DOHH2 (cell line): ENCODE measurements around the gene IFI44.

Source experiments
- H3F3A ChIP-seq: fragments of 200-600 bp; sonication (generic), shearing (Covaris generic); 2 replicates; pipeline ENCODE4 v1.6.0; 2016; ENCODE audit warnings: antibody characterized with exemption, mild to moderate bottlenecking; ENCODE audit not compliant: control insufficient read depth, insufficient read depth
- H3K27ac ChIP-seq: fragments of 200-600 bp; sonication (generic); 2 replicates; pipeline ENCODE4 v1.5.1; 2014; ENCODE audit warnings: low read depth, mild to moderate bottlenecking, low read length, moderate library complexity
- H3K27me3 ChIP-seq: fragments of 200-600 bp; sonication (generic); 2 replicates; pipeline ENCODE4 v1.6.1; 2014; ENCODE audit warnings: mild to moderate bottlenecking, low read length, mixed read lengths; ENCODE audit not compliant: control insufficient read depth
- H3K36me3 ChIP-seq: fragments of 200-600 bp; sonication (generic); 2 replicates; pipeline ENCODE4 v1.6.1; 2014; ENCODE audit warnings: mild to moderate bottlenecking, low read length, moderate library complexity, mixed read lengths; ENCODE audit not compliant: control insufficient read depth
- H3K4me1 ChIP-seq: fragments of 200-600 bp; sonication (generic); 2 replicates; pipeline ENCODE4 v1.6.1; 2014; ENCODE audit warnings: mild to moderate bottlenecking, low read length, mixed read lengths; ENCODE audit not compliant: control insufficient read depth
- H3K4me2 ChIP-seq: fragments of 200-600 bp; sonication (generic); 2 replicates; pipeline ENCODE4 v1.6.0; 2014; ENCODE audit warnings: mild to moderate bottlenecking, low read length, moderate library complexity
- H3K4me3 ChIP-seq: fragments of 200-600 bp; sonication (generic); 2 replicates; pipeline ENCODE4 v1.5.1; 2014; ENCODE audit warnings: mild to moderate bottlenecking, low read length, mixed read lengths
- H3K79me2 ChIP-seq: fragments of 200-600 bp; sonication (generic); 2 replicates; pipeline ENCODE4 v1.6.1; 2014; ENCODE audit warnings: mild to moderate bottlenecking, low read length, mixed read lengths; ENCODE audit not compliant: control insufficient read depth
- H3K9me2 ChIP-seq: fragments of 200-600 bp; sonication (generic); replicated peaks from 2 replicates; pipeline ENCODE4 v1.6.1; 2014; ENCODE audit warnings: mild to moderate bottlenecking, low read length, mixed read lengths; ENCODE audit not compliant: control insufficient read depth
- H3K9me3 ChIP-seq: fragments of 200-600 bp; sonication (generic); 2 replicates; pipeline ENCODE4 v1.6.1; 2014; ENCODE audit warnings: antibody characterized with exemption, low read length, mixed read lengths; ENCODE audit not compliant: control insufficient read depth, insufficient read depth
- H4K20me1 ChIP-seq: fragments of 200-600 bp; sonication (generic); 2 replicates; pipeline ENCODE4 v1.6.0; 2014; ENCODE audit warnings: low read depth, mild to moderate bottlenecking, antibody characterized with exemption, low read length, moderate library complexity; ENCODE audit not compliant: control insufficient read depth, insufficient read depth
- EZH2phosphoT487 ChIP-seq: fragments of 200-600 bp; sonication (generic); IDR thresholded peaks from 2 replicates; pipeline ENCODE4 v1.6.1; 2017; ENCODE audit warnings: borderline replicate concordance, mild to moderate bottlenecking, antibody characterized with exemption, low read length, moderate library complexity, mixed read lengths
- TF ChIP-seq, protein P1 (sequence below): fragments of 200-600 bp; sonication (generic); IDR thresholded peaks from one replicate; pipeline ENCODE4 v1.5.1; 2014; ENCODE audit warnings: antibody characterized with exemption, mild to moderate bottlenecking, low read depth, low read length; ENCODE audit not compliant: poor library complexity, severe bottlenecking

The IFI44 gene

DNA sequence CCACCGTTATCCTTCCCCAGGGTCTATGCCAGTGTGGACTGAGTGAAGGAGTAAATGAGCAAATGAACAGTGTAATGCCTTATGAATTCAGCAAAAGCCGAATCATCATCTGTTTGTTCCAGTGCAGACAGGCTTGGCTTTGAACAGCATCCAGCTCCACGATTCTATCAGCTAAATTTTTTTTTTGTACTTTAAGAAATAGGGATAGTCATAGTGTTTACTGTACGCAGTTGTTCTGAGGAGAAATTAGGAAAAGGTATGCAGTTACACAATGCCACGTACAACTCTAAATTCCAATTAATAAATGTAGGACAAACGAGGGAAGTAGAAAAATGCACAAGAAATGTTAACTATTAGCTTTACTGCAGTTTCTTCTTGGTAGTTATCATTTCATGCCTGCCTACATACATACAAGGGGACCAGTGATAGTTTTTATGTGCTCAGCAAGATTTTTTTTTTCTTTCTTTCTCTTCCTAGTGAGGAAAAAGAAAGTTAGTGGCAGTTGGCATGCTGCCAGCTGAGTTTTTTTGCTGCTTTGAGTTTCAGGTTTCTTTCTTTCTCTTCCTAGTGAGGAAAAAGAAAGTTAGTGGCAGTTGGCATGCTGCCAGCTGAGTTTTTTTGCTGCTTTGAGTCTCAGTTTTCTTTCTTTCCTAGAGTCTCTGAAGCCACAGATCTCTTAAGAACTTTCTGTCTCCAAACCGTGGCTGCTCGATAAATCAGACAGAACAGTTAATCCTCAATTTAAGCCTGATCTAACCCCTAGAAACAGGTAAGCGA is 29.6 kb upstream of the IFI44 start, which contains the start of gene IFI44L:
IFI44L (plus strand) TSS at position 646 of the 777 bp plus-strand sequence. CDS start 7,468 bp downstream, outside the sequence.
- peaks cover 8% of the 10 kb centered on the region for H3K4me1 ChIP-seq
- H3K79me2 ChIP-seq = no peaks in the 10 kb centered on the region
- H3K36me3 ChIP-seq = no peaks in the 10 kb centered on the region
- H4K20me1 ChIP-seq = no peaks in the 10 kb centered on the region
- H3K4me3 ChIP-seq = no peak within 1 kb of the TSS
- no peaks in the 10 kb centered on the region for H3F3A ChIP-seq
- no peak within 1 kb of the TSS for H3K27ac ChIP-seq
- H3K4me2 ChIP-seq = no peak within 1 kb of the TSS
- no peaks in the 10 kb centered on the region for H3K9me3 ChIP-seq
- peaks cover 17% of the 10 kb centered on the region for H3K27me3 ChIP-seq
- no peaks in the 10 kb centered on the region for H3K9me2 ChIP-seq
- TF ChIP-seq EZH2phosphoT487 = no peak
- TF ChIP-seq, protein P1, sequence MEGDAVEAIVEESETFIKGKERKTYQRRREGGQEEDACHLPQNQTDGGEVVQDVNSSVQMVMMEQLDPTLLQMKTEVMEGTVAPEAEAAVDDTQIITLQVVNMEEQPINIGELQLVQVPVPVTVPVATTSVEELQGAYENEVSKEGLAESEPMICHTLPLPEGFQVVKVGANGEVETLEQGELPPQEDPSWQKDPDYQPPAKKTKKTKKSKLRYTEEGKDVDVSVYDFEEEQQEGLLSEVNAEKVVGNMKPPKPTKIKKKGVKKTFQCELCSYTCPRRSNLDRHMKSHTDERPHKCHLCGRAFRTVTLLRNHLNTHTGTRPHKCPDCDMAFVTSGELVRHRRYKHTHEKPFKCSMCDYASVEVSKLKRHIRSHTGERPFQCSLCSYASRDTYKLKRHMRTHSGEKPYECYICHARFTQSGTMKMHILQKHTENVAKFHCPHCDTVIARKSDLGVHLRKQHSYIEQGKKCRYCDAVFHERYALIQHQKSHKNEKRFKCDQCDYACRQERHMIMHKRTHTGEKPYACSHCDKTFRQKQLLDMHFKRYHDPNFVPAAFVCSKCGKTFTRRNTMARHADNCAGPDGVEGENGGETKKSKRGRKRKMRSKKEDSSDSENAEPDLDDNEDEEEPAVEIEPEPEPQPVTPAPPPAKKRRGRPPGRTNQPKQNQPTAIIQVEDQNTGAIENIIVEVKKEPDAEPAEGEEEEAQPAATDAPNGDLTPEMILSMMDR = no peak

DNA sequence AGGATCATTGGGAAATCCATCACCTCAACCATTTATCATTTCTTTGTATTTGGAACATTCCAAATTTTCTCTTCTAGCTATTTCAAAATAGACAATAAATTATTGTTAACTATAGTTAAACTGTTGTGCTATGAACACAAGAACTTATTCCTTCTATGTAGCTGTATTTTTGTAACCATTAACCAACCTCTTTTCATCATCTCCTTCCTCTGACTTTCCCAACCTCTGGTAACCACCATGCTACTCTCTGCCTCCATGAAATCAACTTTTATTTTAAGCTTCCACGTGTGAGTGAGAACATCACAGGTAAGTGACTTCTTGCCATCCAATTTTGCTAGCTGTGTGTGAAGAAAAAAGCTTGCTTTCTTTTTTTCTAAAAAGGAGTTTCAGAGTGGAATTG is 29.0 kb upstream of the IFI44 start:
- Histone ChIP-seq H3K4me3 (no peak overlapping the region), H3K4me2 (no peak overlapping the region)

GRCh38 chr1:78622548-78622947 is 27.1 kb upstream of the IFI44 start:
- TF ChIP-seq, protein P1 = no peak
- no peak for TF ChIP-seq EZH2phosphoT487
- Histone ChIP-seq H3K27ac (no peak overlapping the region), H3K27me3 (peaks cover 17% of the 10 kb centered on the region), H3F3A (no peaks in the 10 kb centered on the region), H3K4me3 (no peak overlapping the region), H3K4me2 (no peak overlapping the region), H3K9me2 (no peaks in the 10 kb centered on the region), H3K79me2 (no peaks in the 10 kb centered on the region), H3K36me3 (no peaks in the 10 kb centered on the region), H3K9me3 (no peaks in the 10 kb centered on the region), H3K4me1 (peaks cover 8% of the 10 kb centered on the region), H4K20me1 (no peaks in the 10 kb centered on the region)

More for the DNA sequence above, 29.0 kb upstream of the IFI44 start:
- no peaks in the 10 kb centered on the region for H3K79me2 ChIP-seq
- no peak overlapping the region for H3K27ac ChIP-seq
- no peaks in the 10 kb centered on the region for H3F3A ChIP-seq
- no peaks in the 10 kb centered on the region for H3K9me2 ChIP-seq
- peaks cover 17% of the 10 kb centered on the region for H3K27me3 ChIP-seq
- no peaks in the 10 kb centered on the region for H3K9me3 ChIP-seq
- no peaks in the 10 kb centered on the region for H3K36me3 ChIP-seq
- H4K20me1 ChIP-seq = no peaks in the 10 kb centered on the region
- TF ChIP-seq EZH2phosphoT487 = no peak
- TF ChIP-seq, protein P1 = no peak
- H3K4me1 ChIP-seq = peaks cover 8% of the 10 kb centered on the region
